ENCODE results near the gene ZBED4.
"Not testable (repeated sequence)": the region's sequence is repeated elsewhere in the genome, so short reads cannot be mapped to it uniquely, and the experiment has no call there.

Gene ZBED4, protein sequence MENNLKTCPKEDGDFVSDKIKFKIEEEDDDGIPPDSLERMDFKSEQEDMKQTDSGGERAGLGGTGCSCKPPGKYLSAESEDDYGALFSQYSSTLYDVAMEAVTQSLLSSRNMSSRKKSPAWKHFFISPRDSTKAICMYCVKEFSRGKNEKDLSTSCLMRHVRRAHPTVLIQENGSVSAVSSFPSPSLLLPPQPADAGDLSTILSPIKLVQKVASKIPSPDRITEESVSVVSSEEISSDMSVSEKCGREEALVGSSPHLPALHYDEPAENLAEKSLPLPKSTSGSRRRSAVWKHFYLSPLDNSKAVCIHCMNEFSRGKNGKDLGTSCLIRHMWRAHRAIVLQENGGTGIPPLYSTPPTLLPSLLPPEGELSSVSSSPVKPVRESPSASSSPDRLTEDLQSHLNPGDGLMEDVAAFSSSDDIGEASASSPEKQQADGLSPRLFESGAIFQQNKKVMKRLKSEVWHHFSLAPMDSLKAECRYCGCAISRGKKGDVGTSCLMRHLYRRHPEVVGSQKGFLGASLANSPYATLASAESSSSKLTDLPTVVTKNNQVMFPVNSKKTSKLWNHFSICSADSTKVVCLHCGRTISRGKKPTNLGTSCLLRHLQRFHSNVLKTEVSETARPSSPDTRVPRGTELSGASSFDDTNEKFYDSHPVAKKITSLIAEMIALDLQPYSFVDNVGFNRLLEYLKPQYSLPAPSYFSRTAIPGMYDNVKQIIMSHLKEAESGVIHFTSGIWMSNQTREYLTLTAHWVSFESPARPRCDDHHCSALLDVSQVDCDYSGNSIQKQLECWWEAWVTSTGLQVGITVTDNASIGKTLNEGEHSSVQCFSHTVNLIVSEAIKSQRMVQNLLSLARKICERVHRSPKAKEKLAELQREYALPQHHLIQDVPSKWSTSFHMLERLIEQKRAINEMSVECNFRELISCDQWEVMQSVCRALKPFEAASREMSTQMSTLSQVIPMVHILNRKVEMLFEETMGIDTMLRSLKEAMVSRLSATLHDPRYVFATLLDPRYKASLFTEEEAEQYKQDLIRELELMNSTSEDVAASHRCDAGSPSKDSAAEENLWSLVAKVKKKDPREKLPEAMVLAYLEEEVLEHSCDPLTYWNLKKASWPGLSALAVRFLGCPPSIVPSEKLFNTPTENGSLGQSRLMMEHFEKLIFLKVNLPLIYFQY

DNA sequence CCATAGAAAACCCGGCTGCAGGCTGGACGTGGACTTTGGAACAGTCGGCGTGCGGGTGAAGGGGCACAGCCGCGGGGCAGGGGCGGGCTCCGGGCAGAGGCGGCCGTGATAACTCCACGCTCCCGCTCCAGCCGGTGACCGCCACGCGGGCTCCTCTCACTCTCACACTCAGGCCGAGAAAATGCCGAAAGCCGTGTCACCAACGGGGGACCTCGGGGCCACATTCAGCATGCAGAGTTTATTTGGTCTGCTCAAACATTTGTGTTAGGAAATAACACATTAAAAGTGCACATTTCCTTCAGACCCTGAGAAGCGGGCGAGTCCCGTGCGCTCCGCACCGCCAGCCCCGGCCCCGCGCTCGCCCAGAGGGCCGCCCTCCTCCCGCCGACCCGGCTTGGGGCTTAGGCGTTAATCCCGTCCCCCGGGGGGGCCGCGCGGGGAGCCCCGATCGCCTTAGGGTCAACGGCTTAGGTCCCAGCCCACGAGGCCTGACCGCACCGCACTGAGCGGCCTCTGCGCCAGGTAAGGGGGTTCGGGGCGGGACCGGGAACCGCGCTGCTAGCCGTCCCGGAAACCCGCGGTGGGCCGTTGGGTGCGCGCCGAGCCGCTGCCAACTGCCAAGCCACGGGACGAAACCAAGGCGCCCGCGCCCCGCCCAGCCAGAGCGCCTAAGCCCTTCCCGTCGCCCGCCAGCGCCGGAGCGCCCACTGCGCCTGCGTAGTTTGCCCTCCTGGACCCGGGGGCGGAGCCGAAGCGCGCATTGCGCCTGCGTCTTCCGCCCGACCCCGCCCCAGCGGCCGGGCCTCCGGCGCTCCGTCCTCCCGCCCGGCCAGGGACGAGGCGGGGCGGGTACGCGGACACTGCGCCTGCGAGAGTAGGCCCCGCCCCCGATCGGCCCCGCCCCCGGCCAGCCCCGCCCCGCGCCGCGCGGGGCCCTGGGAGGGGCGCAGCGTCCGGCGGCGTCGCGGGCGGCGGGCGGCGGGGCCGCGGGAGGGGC lies at the start of gene ZBED4:
Gene ZBED4 (plus strand): TSS at position 947 of the 997 bp plus-strand sequence. CDS start 29,819 bp downstream, outside the sequence.
- peak; percentile 98 for DNase-seq (ENCODE audit: low read depth)

DNA sequence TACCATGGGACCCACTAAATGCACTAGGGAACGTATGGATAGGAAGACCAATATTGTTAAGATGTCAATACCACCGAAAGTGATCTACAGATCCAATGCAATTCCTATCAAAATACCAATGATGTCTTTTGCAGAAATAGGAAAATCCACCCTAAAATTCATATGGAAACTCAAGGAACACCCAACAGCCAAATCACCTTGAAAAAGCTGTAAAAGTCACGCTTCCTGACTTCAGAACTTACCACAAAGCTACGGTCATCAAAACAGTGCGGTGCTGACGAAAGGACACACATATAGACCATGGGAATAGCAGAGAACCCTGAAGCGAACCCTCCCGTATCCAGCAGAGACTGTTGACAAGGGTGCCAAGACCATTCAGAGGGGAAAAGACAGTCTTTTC lies 46.5 kb upstream of the ZBED4 start:
- no peak for DNase-seq (ENCODE audit: low read depth)

DNA sequence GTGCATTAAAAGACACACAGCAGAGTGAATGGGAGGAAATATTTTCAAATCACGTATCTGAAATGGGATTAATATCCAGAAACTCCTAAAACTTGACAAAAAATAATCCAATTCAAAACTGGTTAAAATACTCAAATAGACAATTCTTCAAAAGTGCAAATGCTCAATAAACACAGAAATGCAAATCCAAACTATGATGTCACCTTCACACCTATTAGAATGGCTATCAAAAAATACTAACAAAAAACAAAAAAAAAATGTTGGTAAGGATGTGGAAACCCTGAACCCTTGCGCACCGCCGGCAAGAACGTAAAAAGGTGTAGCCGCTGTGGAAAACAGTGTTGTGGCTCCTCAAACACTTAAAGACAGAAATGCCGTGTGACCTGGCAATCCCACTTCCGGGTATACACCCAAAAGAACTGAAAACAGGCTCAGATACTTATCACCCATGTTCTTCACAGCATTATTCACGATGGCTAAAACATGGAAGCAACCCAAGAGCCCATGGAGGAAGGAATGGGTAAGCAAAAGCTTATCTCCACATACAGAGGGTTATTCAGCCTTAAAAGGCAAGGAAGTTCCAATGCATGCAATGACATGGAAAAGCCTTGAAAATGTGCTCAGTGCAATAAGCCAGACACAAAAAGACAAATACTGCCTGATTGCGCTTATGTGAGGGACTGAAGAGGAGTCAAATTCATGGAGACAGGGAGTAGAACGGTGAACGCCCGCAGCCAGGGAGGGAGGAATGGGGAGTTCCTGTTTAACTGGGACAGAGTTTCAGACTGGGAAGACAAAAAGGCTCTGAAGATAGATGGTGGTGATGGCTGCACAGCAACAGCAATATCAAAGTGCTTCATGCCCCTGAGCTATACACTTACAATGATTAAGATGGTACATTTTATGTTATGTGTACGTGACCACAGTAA lies 45.6 kb upstream of the ZBED4 start:
- no peak for DNase-seq (ENCODE audit: low read depth)

DNA sequence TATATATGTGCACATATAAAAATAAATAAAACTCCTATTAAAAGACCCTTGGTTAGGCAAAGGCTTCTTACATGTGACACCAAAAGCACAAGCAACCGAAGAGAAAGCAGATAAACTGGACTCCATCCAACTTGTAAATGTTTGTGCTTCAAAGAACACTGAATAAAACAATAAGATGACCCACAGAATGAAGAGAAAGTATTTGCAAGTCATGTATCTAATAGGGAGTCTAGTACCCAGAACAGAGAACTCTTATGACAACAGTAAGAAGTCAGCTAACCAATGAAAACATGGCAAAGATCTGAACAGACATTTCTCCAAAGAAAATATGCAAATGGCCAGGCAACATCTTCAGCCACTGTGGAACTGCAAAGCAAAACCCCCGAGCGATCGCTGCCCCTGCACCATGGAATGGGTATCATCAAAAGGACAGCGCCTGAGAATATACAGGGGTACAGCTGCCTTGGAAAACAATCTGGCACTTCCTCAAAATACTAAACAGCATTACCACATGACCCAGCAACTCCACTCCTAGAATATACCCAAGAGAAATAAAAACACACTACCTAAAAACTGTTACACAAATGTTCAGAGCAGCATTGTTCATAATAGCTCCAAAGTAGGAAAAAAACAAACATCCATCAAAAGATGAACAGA lies 43.2 kb upstream of the ZBED4 start:
- no peak for DNase-seq (ENCODE audit: low read depth)

DNA sequence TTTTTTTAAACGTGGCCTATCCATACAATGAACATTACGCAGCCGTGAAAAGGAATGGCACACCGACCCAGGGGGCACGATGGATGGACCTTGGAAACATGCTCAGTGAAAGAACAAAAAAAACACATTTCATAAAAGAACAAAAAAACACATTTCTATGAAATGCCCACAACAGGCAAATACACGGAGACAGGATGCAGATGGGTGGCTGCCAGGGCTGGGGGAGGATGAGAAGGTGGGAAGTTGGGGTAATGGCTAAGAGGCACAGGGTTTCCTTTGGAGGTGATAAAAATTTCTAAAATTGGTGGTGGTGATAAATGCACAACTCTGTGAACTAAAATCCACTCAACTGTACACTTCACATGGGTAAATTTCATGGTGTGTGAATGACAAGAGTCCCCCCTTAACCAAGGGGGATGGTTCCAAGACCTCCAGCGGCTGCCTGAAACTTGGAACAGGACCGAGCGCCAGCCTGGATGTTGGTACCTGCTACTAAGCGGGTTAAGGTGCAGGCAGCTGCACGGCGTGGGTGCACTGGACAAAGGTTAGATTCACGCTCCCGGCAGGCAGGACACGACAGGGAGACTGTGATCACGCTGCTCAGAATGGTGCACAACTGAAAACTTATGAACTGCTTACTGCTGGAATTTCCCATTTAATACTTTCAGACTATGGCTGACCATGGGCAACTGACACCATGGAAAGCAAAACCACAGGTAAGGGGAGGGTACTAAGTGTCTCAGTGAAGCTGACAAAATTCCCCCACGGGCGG lies 42.4 kb upstream of the ZBED4 start:
- DNase-seq (ENCODE audit: low read depth), result no peak

DNA sequence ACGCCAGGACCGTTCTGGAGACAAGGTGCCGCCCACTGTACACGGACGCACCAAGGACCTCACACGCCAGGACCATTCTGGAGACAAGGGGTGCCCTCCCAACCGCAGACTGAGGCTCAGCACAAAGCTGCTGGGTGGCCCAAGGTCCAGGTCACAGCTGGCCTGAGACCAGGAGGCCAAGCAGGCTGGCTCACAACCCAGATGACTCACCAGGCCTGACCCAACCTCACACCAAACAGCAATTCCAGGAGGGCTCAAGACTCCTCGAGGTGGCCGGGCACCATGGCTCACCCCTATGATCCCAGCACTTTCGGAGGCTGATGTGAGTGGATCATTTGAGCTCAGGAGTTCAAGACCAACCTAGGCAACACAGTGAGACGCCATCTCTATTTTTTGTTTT lies 40.8 kb upstream of the ZBED4 start:
- DNase-seq (ENCODE audit: low read depth), result no peak

DNA sequence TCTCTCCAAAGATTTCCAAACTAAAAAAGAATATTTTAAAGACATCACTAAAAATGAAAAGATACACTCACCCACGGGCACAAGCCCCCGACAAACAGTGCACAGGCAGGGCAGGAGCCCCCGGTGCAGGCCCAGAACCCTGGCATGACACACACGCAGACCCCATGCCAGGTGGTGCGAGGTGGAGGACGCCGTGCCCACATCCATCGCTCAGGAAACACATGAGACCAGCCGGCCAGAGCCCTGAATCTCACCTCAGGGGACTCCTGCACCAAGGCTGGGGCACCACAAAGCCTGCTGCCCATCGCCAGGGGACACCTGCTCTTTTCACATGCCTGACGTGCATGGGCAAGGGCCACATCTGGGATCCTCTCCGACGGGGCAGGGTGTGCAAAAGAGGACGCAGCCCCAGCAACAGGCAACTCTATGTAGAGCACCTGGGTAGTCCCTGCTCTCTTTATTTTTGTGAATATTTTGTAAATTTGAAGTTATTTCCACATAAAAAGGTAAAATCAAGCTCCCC lies 39.4 kb upstream of the ZBED4 start:
- DNase-seq (ENCODE audit: low read depth), result no peak

DNA sequence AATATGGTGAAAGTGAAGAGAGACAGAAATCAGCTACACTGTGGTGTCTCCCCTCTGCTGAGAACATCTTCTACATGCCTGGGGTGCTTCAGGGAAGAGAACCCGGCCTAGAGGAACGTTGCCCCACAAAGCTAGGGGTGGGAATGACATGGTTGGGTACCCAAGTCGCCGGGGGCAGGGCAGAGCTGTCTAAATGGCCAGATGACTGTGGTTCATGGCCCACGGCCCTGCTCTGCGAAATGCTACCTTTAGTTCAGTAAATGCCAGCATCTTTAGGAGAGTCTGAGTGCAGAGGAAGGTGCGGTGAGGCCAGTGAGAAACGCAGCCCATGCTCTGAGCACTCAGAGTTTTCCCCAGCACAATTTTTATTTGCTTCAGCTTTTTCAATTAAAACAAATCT lies 38.8 kb upstream of the ZBED4 start:
- no peak for DNase-seq (ENCODE audit: low read depth)

DNA sequence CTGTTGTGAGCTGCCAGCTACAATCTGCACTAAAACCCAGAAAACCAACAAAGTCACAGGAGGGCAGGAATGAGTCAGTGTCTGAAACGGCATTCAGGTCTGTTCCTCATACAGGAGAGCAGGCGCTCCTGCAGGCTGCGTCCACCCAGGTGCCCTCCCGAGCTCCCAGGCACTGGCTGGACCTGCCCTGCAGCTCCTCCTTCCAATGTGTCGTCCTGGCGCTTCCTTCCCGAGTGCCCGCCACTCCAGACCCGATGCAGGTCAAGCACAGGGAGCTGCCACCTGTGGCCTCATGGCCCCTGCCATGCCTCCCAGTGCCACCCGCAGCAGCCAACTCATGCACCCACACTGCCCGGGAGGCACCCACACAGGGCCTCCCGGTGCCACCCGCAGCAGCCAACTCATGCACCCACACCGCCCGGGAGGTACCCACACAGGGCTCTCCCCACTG lies 38.0 kb upstream of the ZBED4 start:
- DNase-seq (ENCODE audit: low read depth), result no peak

DNA sequence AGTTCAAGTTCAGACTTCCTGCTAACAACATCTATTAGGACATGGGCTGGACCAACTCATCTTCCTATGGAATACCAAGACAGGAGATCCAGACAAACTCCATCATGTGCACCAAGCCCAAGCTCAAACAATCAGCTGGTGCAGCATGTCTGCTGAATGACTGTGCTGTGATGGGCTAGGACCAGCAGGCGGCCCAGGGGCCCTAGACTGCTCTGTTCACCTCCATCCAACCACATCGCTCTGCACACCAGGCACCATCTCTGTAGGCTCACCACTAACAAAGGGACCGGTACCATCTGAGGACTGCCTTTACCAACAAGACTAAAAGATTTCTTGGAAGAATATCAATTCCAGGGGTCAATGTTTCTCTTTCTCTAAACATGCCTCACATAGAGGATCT lies 36.3 kb upstream of the ZBED4 start:
- DNase-seq (ENCODE audit: low read depth), result no peak

DNA sequence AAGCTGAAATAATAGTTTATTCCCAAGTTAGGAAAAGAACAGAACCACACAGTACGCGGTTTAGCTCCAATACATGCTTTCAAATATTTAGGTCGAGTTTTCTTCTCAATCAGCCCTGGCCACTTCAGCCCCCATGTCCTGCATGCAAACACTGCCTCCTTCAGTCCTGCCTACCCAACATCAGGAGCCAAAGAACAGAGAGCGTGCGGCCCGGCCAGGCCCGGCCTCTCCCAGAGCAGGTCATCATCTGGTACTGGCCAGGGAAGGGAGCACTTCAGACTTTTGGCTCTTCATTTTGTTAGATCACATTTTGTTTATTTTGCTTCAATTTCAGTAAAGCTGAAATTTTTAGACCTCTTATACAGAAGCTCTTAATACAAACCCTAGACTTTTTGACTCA lies 32.7 kb upstream of the ZBED4 start:
- no peak for DNase-seq (ENCODE audit: low read depth)

DNA sequence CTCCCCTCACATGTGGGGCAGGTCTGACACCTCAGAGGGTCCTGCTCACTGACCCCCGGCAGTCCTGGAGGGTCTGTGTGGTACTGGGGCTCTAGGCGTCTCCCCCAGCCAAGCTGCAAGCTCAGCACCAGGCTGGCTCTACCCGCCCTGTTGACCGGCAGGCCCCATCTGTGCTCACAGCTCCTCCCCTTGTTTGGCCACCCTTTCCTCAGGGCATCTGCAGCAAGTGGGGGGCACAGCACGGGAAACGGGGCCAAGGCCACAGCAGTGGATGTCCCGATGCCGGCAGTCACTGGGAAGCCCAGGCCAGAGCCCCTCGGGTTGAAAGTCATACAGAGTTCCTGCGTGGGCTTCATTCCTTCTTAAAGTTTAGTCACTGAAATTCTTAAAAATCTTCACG lies 31.9 kb upstream of the ZBED4 start:
- not testable (repeated sequence) for DNase-seq (ENCODE audit: low read depth)

DNA sequence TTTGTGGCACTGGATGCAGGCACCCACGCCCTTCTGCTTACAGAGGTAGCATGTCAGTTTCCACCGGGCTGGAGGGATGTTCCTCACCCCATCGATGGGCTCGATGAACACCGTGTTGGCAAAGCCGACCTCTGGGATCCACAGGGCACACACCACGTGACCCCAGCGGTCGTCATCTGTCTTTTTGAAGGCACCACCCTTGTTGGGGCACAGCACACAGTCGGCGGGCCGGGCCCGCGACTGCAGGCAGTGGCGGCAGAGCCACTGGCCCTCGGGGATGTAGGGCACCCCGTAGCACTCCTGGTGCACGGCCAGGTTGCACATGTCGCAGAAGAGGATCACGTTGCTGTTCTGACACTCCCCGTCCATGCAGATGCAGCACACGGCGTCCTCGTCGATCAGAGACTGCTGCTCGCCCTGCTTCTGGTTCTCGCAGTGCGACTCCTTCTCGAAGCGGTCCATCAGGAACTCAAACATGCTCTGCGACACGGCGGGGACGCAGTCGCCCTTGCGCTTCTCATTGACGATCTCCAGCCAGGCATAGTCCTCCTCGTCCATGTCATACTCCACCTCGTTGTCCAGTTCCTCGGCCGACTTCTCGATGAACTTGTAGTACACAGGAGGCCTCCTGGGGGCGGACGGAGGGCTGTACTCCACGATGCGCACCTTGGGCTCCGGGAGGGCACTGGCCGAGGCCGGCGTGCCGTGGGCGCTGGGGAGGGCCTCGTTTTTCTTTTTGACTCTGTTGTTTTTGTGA lies 30.2 kb upstream of the ZBED4 start:
- DNase-seq (ENCODE audit: low read depth), result no peak

DNA sequence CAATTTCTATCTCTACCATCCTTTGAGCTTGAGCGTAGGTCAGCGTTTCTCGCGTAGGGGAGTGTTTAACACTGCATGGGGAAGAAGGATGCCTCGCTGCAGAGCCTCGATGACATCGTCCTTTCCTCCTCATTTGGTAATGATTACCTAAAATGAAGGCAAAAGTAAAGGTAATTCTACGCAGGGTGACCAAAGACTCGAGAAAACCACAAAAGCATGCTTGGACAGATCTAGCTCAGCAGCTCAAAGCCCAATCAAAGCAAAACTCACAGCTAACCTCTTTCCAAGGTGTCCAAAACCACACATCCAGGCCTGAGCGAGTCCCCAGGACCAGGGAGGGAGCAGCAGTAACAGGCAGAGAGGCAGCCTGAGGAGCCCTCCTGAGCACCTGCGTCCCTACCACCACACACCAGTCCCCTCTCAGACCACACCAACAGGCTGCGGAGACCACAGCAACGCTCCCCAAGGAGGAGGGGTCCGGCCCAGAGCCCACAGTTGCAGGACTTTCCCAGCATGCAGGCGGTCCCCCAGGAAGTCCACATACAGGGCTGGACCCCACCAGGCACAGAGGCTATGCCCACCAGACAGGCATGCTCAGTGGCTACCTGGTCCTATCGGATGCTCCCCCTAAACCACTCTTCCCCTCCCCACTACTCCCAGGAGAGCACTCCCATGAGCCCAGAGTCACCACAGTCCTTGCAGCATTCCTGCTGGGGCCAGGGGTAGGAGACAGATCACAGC lies 29.3 kb upstream of the ZBED4 start:
- no peak for DNase-seq (ENCODE audit: low read depth)

DNA sequence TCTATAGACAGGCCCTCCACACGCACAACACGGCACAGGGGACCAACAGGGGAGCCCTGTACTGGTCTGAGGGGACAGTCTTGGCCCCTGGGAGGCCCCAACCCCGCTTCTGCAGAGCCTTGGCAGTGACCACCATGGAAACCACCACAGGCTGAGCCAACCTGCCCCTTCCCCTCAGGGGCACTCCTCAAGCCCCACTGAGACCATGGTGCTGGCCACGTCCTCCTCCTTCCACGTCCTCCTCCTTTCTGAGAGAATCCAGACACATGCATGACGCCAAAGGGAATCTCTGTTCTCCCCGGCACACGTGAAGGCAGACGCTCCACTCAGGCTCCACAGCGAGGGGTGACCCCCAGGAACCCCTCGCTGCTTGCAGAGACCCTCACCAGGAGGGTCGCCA lies 28.7 kb upstream of the ZBED4 start:
- no peak for DNase-seq (ENCODE audit: low read depth)

DNA sequence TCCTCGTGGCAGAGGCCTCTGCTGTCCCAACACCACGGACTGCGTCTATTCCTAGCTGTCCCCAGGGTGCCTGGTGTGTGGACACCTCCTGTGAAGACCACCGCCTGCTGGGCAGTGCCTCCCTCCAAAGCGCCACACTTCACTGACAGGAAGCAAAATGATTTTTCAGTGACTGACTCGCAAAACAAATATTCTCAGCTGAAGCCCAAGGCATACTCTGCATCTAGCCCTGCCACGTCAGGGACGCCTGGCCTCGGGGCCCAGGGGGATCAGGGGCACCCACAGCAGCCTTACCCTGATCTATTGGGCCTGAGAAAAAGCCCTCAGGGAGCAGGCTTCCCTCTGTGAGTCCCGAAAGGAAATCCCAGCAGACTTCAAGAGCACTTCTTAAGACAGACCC lies 28.2 kb upstream of the ZBED4 start:
- no peak for DNase-seq (ENCODE audit: low read depth)

DNA sequence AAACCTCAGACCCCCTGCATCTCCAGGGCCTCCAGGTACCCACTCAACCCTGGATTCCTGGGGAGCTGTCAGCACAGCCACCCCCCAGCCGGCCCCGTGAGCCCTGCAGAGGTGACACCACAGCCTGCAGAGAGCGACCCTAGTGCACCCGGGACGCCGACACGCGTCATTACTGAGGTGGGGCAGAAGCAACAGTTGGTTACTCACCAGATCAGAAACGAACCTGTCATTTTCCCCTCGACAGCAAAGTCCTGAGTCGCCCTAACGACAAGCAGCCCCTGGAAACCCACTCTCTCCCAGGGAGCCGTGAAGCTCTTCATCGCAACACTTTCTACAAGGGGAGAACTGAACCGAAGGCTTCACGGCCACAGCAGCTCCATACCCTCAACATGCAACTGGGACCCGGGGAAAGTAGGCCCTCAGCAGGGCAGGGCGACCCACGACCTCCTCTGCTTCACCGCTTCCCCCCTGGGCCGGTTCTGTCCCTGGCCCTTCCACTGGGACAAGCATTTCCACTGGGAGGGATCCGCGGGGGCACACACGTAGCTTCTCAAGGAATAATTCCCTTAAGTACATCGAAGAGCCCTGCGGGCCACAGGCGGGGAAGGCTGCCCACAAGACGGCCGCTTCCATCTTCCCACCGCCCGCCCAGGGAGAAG lies 27.6 kb upstream of the ZBED4 start:
- DNase-seq (ENCODE audit: low read depth), result peak; percentile 42
